Esophagus muscularis mucosa (tissue), 4 donors: ENCODE measurements around the gene RCBTB2.

Source experiments
- CTCF ChIP-seq, 3 experiments: fragments of 200-600 bp in 2 of 3; fragments of 450-650 bp in 1 of 3; sonication (generic) in 2 of 3; IDR thresholded peaks; one replicate each; pipeline ENCODE4 v1.5.1; 2017 to 2019; ENCODE audit warnings: antibody characterized with exemption in 3 of 3, mild to moderate bottlenecking in 2 of 3, moderate library complexity in 1 of 3
- EP300 ChIP-seq: sonication (generic); formaldehyde crosslinking; IDR thresholded peaks from one replicate; pipeline ENCODE4 v1.6.1; 2017; ENCODE audit warnings: antibody characterized with exemption
- POLR2A ChIP-seq: fragments of 450-650 bp; IDR thresholded peaks from one replicate; pipeline ENCODE4 v1.6.1; 2017; ENCODE audit warnings: antibody characterized with exemption, moderate library complexity, mild to moderate bottlenecking, low read depth

GRCh38 chr13:48489666-48490065 lies 43.2 kb downstream of the RCBTB2 start:
- TF ChIP-seq POLR2A (no peak), EP300 (no peak), CTCF (IDR thresholded peaks at IDR 0.05) (no peak)
